K562 (cell line): Measurements from ENCODE around the gene KLHDC10. TPM values are rescaled to one million over a fixed set of nuclear protein-coding genes. Genes with fewer than 3 reads are reported as not detected.

Experiments
- CREBBP ChIP-seq: IDR thresholded peaks from one replicate; pipeline ENCODE4 v1.6.1; 2012; ENCODE audit warnings: low read depth, mild to moderate bottlenecking, control low read depth, inconsistent platforms, low read length
- E2F4 ChIP-seq: sonication (generic); formaldehyde crosslinking; IDR thresholded peaks from 2 replicates; pipeline ENCODE4 v1.8.0; 2022; ENCODE audit warnings: mild to moderate bottlenecking, low read depth, missing genetic modification reagents
- EGR1 ChIP-seq: fragments of 450-650 bp; conservative IDR thresholded peaks from 2 replicates; pipeline ENCODE4 v1.6.1; 2017; ENCODE audit warnings: mild to moderate bottlenecking
- KDM1A ChIP-seq, 2 experiments: fragments of 450-650 bp; IDR thresholded peaks; 2 replicates each; pipeline ENCODE4 v1.6.1; 2016; ENCODE audit warnings: mild to moderate bottlenecking in 2 of 2
- LCOR ChIP-seq: sonication (generic); formaldehyde crosslinking; IDR thresholded peaks from 2 replicates; pipeline ENCODE4 v1.8.0; 2022; ENCODE audit warnings: mild to moderate bottlenecking, missing genetic modification reagents
- MAFG ChIP-seq: fragments of 450-650 bp; conservative IDR thresholded peaks from 2 replicates; pipeline ENCODE4 v1.6.1; 2016; ENCODE audit warnings: missing genetic modification characterization, missing compliant biosample characterization
- MCM7 ChIP-seq, 2 experiments: fragments of 450-650 bp; IDR thresholded peaks; 2 replicates each; pipeline ENCODE4 v1.6.1; 2016 to 2018
- MTA2 ChIP-seq: fragments of 450-650 bp; IDR thresholded peaks from 2 replicates; pipeline ENCODE4 v1.6.1; 2016; ENCODE audit warnings: low read depth
- POLR2AphosphoS2 ChIP-seq: IDR thresholded peaks from 2 replicates; pipeline ENCODE4 v1.6.1; 2012; ENCODE audit warnings: low read length, improper control_type of control experiment
- SNIP1 ChIP-seq: fragments of 450-650 bp; IDR thresholded peaks from 2 replicates; pipeline ENCODE4 v1.7.1; 2017; ENCODE audit warnings: low read depth, mild to moderate bottlenecking
- SP2 ChIP-seq: IDR thresholded peaks from 2 replicates; pipeline ENCODE4 v1.6.1; 2011; ENCODE audit warnings: mild to moderate bottlenecking, low read depth, low read length, moderate library complexity; ENCODE audit not compliant: poor library complexity, severe bottlenecking; ENCODE audit errors: extremely low read depth
- SREBF1 ChIP-seq: fragments of 150-350 bp; IDR thresholded peaks from 2 replicates; pipeline ENCODE4 v1.6.1; 2014; ENCODE audit warnings: antibody characterized with exemption, low read depth, low read length, borderline replicate concordance
- SRSF7 ChIP-seq: fragments of 200-400 bp; formaldehyde crosslinking; optimal IDR thresholded peaks from 2 replicates; pipeline ENCODE3; 2017; ENCODE audit warnings: mild to moderate bottlenecking, low read depth, low read length
- ZC3H4 ChIP-seq: sonication (generic); formaldehyde crosslinking; IDR thresholded peaks from 2 replicates; pipeline ENCODE4 v1.9.0; 2021; ENCODE audit warnings: missing genetic modification reagents, borderline replicate concordance
- ZNF609 ChIP-seq: sonication (generic); formaldehyde crosslinking; IDR thresholded peaks from 2 replicates; pipeline ENCODE4 v1.8.1; 2023; ENCODE audit warnings: missing genetic modification reagents, mild to moderate bottlenecking, borderline replicate concordance
- polyA plus RNA-seq, 8 experiments: library from polyadenylated mRNA; depleted of rRNA in 4 of 8; stranded (reverse) in 5 of 8; unstranded in 3 of 8; fragments of >200 nt; fragmentation: Nextera tagmentation in 2 of 8; fragmentation: Illumina TruSeq in 1 of 8; extraction: Ambion mirVana in 2 of 8; extraction: Trizol in 1 of 8; gene quantifications; 2 replicates each; pipeline versions ENCODE4 v1.2.1 to v1.2.3, GENCODE V29; 2011 to 2014; ENCODE audit warnings: inconsistent platforms in 1 of 8, missing spikeins in 1 of 8
- total RNA-seq, 7 experiments: library from RNA; depleted of rRNA in 6 of 7; stranded (reverse); fragments of >200 nt in 6 of 7; fragmentation: Illumina TruSeq in 2 of 7; extraction: Trizol in 2 of 7; gene quantifications; 2 replicates each; pipeline versions ENCODE4 v1.2.1 to v1.2.3, GENCODE V29; 2011 to 2021; ENCODE audit warnings: low replicate concordance in 1 of 7
- TF ChIP-seq, protein P1 (sequence below): sonication (generic); formaldehyde crosslinking; IDR thresholded peaks from 2 replicates; pipeline ENCODE4 v1.9.0; 2022; ENCODE audit warnings: mild to moderate bottlenecking, missing genetic modification reagents
- TF ChIP-seq, protein P2 (sequence below), 2 experiments: fragments of 450-650 bp in 1 of 2; IDR thresholded peaks; 2 replicates each; pipeline ENCODE4 v1.6.1; 2011 to 2017; ENCODE audit warnings: low read depth in 2 of 2, antibody characterized with exemption in 1 of 2, borderline replicate concordance in 1 of 2, low read length in 1 of 2, mild to moderate bottlenecking in 1 of 2, mixed read lengths in 1 of 2; ENCODE audit not compliant: control insufficient read depth in 1 of 2

Gene KLHDC10
- total and polyA plus RNA-seq, 9 of the 15 experiments (the other 6 are each of a cell fraction or from before 2014, with no cell fraction given): 9.8 to 80.5 (median 31.4) TPM

DNA sequence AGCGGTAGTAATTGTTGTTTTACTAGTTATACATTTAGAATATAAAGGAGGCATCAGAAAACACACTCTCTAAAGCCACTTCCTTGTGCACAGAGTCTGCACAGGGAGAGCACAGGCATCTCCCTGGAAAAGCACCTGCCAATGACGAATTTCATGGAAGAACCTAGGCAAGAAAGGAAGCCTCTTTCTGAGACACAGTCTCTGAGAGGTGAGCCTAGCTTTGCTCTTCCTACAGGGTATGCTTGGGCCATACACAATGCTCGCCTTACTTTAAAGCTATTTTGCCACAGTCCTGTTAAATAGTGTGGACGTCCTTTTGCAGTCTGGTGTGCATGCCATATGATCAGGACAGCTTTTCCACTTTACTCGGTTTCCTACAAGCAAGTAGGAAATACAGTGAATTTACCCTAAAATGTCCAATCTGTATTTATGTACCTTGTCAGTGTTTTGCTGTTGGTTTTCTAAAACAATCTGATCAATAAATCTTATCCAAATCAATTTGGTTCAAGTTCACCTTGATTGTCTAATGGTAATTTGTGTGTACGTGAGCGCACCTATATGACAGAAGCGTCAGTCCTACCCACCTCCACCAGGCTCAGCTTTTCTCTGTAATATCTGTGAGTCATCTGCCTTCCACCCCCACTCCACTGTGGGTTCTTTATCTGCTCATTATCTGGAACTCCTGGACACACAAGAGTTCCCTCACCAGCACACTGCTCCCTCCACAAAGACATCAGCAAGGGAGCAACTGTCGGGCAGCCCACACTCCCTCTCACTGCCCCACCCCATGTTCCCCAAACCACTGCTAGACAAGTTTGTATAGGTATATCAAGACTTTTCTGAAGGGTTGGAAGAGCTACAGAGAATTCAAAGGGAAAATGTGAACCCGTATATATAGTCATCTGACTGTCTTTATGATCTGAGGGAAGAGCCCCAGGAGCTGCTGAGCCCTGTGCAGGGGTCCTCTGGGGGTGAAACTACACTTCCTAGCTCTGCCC lies 65.2 kb downstream of the KLHDC10 start (continued):
- TF ChIP-seq E2F4 (CRISPR knock-in tag) (no peak), MTA2 (peak; percentile 77), MCM7 (IDR thresholded peaks at IDR 0.05) (peak in 1 of 2 experiments; percentile 96; a peak in 2 of 4 replicates), SREBF1 (no peak), CREBBP (no peak), LCOR (no peak), MAFG (peak; percentile 39; the same call in 1 of the 2 replicates), EGR1 (peak; percentile 98), KDM1A (IDR thresholded peaks at IDR 0.05) (peak; percentile 68 to 85), SP2 (no peak), SNIP1 (no peak), POLR2AphosphoS2 (no peak), SRSF7 (no peak), ZC3H4 (no peak), ZNF609 (CRISPR knock-in tag) (no peak)
- TF ChIP-seq, protein P1, sequence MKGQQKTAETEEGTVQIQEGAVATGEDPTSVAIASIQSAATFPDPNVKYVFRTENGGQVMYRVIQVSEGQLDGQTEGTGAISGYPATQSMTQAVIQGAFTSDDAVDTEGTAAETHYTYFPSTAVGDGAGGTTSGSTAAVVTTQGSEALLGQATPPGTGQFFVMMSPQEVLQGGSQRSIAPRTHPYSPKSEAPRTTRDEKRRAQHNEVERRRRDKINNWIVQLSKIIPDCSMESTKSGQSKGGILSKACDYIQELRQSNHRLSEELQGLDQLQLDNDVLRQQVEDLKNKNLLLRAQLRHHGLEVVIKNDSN: no peak
- TF ChIP-seq, protein P2, sequence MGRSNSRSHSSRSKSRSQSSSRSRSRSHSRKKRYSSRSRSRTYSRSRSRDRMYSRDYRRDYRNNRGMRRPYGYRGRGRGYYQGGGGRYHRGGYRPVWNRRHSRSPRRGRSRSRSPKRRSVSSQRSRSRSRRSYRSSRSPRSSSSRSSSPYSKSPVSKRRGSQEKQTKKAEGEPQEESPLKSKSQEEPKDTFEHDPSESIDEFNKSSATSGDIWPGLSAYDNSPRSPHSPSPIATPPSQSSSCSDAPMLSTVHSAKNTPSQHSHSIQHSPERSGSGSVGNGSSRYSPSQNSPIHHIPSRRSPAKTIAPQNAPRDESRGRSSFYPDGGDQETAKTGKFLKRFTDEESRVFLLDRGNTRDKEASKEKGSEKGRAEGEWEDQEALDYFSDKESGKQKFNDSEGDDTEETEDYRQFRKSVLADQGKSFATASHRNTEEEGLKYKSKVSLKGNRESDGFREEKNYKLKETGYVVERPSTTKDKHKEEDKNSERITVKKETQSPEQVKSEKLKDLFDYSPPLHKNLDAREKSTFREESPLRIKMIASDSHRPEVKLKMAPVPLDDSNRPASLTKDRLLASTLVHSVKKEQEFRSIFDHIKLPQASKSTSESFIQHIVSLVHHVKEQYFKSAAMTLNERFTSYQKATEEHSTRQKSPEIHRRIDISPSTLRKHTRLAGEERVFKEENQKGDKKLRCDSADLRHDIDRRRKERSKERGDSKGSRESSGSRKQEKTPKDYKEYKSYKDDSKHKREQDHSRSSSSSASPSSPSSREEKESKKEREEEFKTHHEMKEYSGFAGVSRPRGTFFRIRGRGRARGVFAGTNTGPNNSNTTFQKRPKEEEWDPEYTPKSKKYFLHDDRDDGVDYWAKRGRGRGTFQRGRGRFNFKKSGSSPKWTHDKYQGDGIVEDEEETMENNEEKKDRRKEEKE (IDR thresholded peaks at IDR 0.05; ENCODE audit: borderline replicate concordance in 1 of 2, control insufficient read depth in 1 of 2, low read depth in 2 of 2, low read length in 1 of 2): no peak; a peak in 1 of 4 replicates
